ENCODE results near the gene MBD4. TPM values are rescaled to one million over a fixed set of nuclear protein-coding genes. Genes with fewer than 3 reads are reported as not detected.

MBD4 gene
- total RNA-seq, 2 donors from 2014 or later, result 23.0 to 32.5 TPM

- Histone ChIP-seq H3K9me3 (no peaks in the 10 kb centered on the region), H3K4me1 (ENCODE audit: control insufficient read depth in 1 of 2, low read depth in 2 of 2) (peaks cover 32 to 56% of the 10 kb centered on the region in 2 donors), H3K27ac (peak overlapping the region; percentile 68 to 80), H3K36me3 (no peaks in the 10 kb centered on the region), H3K27me3 (replicated peaks; ENCODE audit: insufficient read depth) (no peaks in the 10 kb centered on the region), H3K4me3 (no peak overlapping the region)
- no peak for TF ChIP-seq CTCF (IDR thresholded peaks at IDR 0.05)
- DNase-seq (ENCODE audit: low spot score) (no peak), ATAC-seq (ENCODE audit: insufficient number of reproducible peaks, low FRiP score, low read depth) (no peak)
Measured at GRCh38 chr3:129442947-129443346, 3.2 kb upstream of the MBD4 start.

GRCh38 chr3:129442486-129442885 lies 2.7 kb upstream of the MBD4 start:
- Histone ChIP-seq H3K9me3 (no peaks in the 10 kb centered on the region), H3K4me3 (peak overlapping the region; percentile 92), H3K27me3 (replicated peaks; ENCODE audit: insufficient read depth) (no peaks in the 10 kb centered on the region), H3K4me1 (ENCODE audit: control insufficient read depth in 1 of 2, low read depth in 2 of 2) (peaks cover 32 to 61% of the 10 kb centered on the region in 2 donors), H3K27ac (peak overlapping the region; percentile 68 to 80), H3K36me3 (no peaks in the 10 kb centered on the region)
- TF ChIP-seq CTCF (IDR thresholded peaks at IDR 0.05), result no peak
- ATAC-seq (ENCODE audit: insufficient number of reproducible peaks, low FRiP score, low read depth) (no peak), DNase-seq (ENCODE audit: low spot score) (no peak)

GRCh38 chr3:129441782-129442181 lies 2.0 kb upstream of the MBD4 start:
- Histone ChIP-seq H3K27me3 (replicated peaks; ENCODE audit: insufficient read depth) (no peaks in the 10 kb centered on the region), H3K4me3 (peak overlapping the region; percentile 92), H3K4me1 (ENCODE audit: control insufficient read depth in 1 of 2, low read depth in 2 of 2) (peaks cover 36 to 58% of the 10 kb centered on the region in 2 donors), H3K9me3 (no peaks in the 10 kb centered on the region), H3K36me3 (peaks cover 3% of the 10 kb centered on the region), H3K27ac (peak overlapping the region; percentile 68 to 80)
- TF ChIP-seq CTCF (IDR thresholded peaks at IDR 0.05), result no peak
- no peak for ATAC-seq (ENCODE audit: insufficient number of reproducible peaks, low FRiP score, low read depth)
- DNase-seq (ENCODE audit: low spot score), result no peak

GRCh38 chr3:129441215-129441614 lies 1.5 kb upstream of the MBD4 start:
- ATAC-seq (ENCODE audit: insufficient number of reproducible peaks, low FRiP score, low read depth) (no peak), DNase-seq (ENCODE audit: low spot score) (no peak)
- H3K27ac ChIP-seq, result peak overlapping the region; percentile 73 to 80
- no peak for TF ChIP-seq CTCF (IDR thresholded peaks at IDR 0.05)
- H3K9me3 ChIP-seq, result no peaks in the 10 kb centered on the region
- H3K4me3 ChIP-seq, result peak overlapping the region; percentile 92
- no peaks in the 10 kb centered on the region for H3K27me3 ChIP-seq (replicated peaks; ENCODE audit: insufficient read depth)
- H3K36me3 ChIP-seq, result peaks cover 6% of the 10 kb centered on the region
- peaks cover 39 to 63% of the 10 kb centered on the region in 2 donors for H3K4me1 ChIP-seq (ENCODE audit: control insufficient read depth in 1 of 2, low read depth in 2 of 2)

- no peaks in the 10 kb centered on the region for H3K27me3 ChIP-seq (replicated peaks; ENCODE audit: insufficient read depth)
- H3K4me3 ChIP-seq, result peak overlapping the region; percentile 92
- DNase-seq (ENCODE audit: low spot score) (no peak), ATAC-seq (ENCODE audit: insufficient number of reproducible peaks, low FRiP score, low read depth) (peak; percentile 27)
- peaks cover 6% of the 10 kb centered on the region for H3K36me3 ChIP-seq
- TF ChIP-seq CTCF (IDR thresholded peaks at IDR 0.05), result no peak
- H3K9me3 ChIP-seq, result no peaks in the 10 kb centered on the region
- peak overlapping the region; percentile 73 to 80 for H3K27ac ChIP-seq
- H3K4me1 ChIP-seq (ENCODE audit: control insufficient read depth in 1 of 2, low read depth in 2 of 2), result peaks cover 43 to 67% of the 10 kb centered on the region in 2 donors
Measured at GRCh38 chr3:129440618-129441190, 956 bp upstream of the MBD4 start.

All from thoracic aorta (tissue), 2 donors.